GM18517 (cell line): ENCODE results near the gene CCDC106.

ENCODE experiments used
- ATAC-seq: cut with Tn5 transposase; IDR thresholded peaks from one replicate; pipeline ENCODE4 v1.9.1; 2021; ENCODE audit warnings: mild to moderate bottlenecking, moderate library complexity; ENCODE audit not compliant: unreplicated experiment

Gene CCDC106

GRCh38 chr19:55613930-55614710 lies 33.9 kb upstream of the CCDC106 start:
- ATAC-seq, result no peak

DNA sequence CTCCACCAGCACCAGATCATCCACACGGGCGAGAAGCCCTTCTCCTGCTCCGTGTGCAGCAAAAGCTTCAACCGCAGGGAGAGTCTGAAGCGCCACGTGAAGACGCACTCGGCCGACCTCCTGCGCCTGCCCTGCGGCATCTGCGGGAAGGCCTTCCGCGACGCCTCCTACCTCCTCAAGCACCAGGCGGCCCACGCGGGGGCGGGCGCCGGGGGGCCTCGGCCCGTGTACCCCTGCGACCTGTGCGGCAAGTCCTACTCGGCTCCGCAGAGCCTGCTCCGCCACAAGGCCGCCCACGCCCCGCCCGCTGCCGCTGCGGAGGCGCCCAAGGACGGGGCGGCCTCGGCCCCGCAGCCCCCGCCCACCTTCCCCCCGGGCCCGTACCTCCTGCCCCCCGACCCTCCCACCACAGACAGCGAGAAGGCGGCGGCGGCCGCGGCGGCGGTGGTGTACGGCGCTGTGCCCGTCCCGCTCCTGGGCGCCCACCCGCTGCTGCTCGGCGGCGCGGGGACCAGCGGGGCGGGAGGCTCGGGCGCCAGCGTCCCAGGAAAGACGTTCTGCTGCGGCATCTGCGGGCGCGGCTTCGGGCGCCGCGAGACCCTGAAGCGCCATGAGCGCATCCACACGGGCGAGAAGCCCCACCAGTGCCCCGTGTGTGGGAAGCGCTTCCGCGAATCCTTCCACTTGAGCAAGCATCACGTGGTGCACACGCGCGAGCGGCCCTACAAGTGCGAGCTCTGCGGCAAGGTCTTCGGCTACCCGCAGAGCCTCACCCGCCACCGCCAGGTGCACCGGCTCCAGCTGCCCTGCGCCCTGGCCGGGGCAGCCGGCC lies 33.1 kb upstream of the CCDC106 start:
- ATAC-seq, result no peak

DNA sequence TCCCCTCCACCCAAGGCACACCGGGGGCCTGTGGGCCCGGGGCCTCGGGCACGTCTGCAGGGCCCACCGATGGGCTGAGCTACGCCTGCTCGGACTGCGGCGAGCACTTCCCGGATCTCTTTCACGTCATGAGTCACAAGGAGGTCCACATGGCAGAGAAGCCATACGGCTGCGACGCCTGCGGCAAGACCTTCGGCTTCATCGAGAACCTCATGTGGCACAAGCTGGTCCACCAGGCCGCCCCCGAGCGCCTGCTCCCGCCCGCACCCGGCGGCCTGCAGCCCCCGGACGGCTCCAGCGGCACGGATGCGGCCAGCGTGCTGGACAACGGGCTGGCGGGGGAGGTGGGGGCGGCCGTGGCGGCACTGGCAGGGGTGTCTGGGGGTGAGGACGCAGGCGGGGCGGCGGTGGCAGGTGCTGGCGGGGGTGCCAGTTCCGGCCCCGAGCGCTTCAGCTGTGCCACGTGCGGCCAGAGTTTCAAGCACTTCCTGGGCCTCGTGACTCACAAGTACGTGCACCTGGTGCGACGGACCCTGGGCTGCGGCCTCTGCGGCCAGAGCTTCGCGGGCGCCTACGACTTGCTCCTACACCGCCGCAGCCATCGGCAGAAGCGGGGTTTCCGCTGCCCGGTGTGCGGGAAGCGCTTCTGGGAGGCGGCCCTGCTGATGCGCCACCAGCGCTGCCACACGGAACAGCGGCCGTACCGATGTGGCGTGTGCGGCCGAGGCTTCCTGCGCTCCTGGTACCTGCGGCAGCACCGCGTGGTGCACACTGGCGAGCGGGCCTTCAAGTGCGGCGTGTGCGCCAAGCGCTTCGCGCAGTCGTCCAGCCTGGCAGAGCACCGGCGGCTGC lies 32.2 kb upstream of the CCDC106 start:
- no peak for ATAC-seq

DNA sequence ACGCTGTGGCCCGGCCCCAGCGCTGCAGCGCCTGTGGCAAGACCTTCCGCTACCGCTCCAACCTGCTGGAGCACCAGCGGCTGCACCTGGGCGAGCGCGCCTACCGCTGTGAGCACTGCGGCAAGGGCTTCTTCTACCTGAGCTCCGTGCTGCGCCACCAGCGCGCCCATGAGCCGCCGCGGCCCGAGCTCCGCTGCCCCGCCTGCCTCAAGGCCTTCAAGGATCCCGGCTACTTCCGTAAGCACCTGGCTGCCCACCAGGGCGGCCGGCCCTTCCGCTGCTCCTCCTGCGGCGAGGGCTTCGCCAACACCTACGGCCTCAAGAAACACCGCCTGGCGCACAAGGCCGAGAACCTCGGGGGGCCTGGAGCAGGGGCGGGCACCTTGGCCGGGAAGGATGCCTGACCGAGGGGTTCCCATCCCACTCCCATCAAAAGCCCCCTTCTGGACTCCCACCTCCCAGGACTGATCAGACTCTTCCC lies 31.6 kb upstream of the CCDC106 start:
- no peak for ATAC-seq

- no peak for ATAC-seq
These were observed 30.6 kb upstream of the CCDC106 start for GRCh38 chr19:55617426-55617825.

DNA sequence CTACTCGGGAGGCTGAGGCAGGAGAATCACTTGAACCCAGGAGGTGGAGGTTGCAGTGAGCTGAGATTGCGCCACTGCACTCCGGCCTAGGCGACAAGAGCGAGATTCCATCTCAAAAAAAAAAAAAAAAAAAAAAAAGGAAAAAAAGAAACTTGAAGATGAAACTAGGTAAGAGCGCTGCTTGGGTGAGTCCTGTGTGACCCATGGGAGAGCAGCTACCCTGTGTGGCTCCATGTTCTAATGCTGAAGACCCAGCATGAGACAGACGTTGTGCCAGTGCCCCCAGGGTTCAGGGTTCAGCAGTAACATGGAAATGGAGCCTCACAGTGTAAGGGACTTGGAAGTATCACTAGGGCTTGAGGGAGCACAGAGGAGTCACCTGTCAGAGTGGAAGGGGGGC lies 29.6 kb upstream of the CCDC106 start:
- no peak for ATAC-seq

- ATAC-seq, result no peak
These were observed 28.7 kb upstream of the CCDC106 start for GRCh38 chr19:55619286-55619685.

- no peak for ATAC-seq
These were observed 27.4 kb upstream of the CCDC106 start for GRCh38 chr19:55620410-55621204.

DNA sequence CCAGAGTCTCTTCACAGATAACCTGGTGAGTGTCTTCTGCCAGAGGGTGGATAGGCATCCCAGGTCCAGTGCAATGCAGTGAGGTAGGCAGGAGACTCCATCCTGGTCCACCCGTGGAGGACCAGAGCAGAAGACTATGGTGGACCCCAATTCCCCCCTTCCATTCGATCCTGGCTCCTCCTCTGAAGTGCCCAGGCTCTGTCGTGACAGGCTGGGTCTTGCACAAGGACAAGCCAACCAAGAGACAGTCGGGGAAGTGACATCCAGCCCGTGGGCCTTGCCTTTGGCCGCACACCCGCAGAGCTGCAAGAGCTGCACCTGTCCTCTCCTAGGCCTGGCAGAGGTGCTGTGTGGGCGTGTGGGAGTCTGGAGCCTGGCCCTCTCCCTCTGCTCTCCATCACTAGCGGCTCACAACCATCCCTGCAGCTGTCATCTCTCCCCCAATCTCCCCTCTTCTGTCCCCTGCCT lies 26.8 kb upstream of the CCDC106 start:
- no peak for ATAC-seq

DNA sequence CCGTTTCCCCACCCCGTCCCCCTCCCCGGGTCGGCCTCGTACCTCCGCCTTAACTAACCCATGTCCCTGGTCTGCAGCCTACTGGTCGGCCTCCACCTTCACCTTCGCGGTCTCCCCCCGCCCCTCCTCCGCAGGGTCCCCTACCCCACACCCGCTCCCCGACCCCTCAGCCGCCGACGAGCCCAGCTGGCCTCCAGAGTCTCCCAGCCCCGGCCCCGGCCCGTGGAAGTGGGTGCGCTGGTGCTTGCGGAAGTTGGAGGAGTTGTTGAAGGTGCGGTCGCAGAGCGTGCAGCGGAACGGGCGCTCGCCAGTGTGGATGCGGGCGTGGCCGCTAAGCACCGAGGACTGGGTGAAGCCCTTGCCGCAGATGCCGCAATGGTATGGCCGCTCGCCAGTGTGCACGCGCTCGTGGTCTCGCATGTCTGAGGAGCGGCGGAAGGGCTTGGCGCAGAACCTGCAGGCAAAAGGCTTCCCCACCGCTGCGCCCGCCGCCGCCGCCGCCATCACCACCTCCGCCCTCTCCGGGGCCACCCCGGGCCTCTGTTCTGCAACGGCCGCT lies 26.3 kb upstream of the CCDC106 start:
- no peak for ATAC-seq

- ATAC-seq, result no peak
These were observed 25.6 kb upstream of the CCDC106 start for GRCh38 chr19:55622242-55622969.

DNA sequence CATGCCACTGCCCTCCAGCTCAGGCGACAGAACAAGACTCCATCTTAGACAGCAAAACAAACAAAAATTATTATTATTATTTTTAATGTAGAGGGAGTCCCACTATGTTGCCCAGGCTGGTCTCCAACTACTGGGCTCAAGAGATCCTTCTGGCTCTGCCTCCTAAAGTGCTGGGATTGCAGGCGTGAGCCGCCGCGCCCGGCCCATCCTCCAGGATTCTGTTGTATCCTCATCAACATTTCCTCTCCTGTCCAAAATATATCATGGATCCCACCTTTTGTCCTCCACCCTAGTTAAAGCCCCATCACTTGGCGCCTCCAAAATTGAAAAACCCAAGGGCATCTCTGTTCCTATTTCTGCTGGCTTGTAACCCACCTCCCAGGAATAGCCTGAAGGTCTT lies 24.9 kb upstream of the CCDC106 start:
- no peak for ATAC-seq

- ATAC-seq, result no peak
These were observed 24.5 kb upstream of the CCDC106 start for GRCh38 chr19:55623561-55623960.

DNA sequence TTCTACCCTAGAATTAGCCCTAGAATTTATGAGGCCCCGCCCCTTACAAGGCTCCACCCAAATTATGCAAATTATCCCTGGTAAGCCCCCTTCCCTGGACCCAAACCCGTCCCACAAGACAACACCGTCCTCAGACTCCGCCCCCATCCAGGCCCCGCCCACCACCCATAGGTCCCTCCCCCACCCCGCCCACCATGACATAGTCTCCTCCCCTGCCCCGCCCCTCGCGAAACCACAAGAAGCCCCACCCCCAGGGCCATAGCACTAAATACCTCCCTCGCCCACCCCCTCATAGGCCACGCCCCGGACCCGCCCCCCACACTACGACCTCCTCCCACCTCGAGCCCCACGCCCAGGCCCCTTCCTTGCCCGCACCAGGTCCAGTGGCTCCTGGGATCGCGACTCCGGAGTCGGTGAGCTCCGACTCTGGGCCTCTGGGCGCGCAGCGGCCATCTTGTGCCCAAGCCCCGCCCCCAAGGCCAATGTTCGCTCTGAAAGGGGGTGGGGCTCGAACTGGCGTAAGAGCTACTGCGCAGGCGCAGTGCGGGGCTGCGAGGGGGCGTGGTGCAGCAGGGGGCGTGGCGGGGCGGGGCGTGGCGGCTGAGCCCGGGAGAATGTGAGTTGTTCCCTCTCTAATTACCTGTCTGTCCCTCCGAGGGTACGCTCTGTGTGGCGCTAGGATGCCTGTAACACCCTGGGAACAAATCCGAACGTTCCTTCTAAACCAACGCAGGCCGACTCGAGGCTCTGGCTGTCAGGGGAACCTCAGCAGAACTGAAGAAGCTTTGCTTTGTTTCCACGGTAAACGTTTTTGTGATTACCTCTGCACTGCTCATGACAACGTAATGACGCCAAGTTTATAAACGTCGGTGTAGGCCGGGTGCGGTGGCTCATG lies 23.7 kb upstream of the CCDC106 start, which contains the start of gene ZNF784:
Gene ZNF784 (minus strand): TSS at position 458 of the 895 bp plus-strand sequence. CDS start 5 bp downstream, at position 453.
- ATAC-seq, result no peak

DNA sequence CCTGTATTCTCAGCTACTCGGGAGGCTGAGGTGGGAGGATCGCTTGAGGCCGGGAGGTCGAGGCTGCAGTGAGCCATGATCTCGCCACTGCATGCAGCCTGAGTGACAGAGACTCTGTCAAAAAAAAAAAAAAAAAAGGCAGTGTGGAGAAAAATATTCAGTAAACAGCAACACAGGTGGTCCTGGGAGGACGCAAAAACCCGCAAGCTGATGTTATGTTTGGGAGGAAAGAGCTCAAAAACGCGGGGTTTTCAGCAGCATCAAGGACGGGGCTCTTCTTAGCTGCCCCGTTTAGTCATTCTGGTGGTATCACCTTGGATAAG lies 23.0 kb upstream of the CCDC106 start:
- no peak for ATAC-seq

- no peak for ATAC-seq
These were observed 21.7 kb upstream of the CCDC106 start for GRCh38 chr19:55626350-55626749.

DNA sequence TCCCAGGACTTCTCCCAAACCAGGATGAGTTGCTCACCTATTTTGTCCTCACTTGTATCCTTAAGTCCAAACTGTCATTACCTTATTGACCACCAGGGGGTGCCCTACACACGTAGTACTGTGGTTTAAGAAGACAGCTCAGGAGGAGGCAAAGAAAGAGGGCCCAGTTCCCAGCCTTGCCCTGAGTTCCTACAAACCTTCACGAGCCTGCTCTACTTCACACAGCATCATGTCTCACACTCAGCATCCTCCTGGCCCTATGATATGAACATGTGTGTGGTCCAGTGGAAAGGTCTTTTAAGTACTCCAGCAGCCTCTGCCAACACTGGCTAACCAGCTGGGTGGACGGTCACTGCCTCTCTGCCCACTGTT lies 15.6 kb upstream of the CCDC106 start:
- ATAC-seq, result no peak

GRCh38 chr19:55633861-55634260 lies 14.2 kb upstream of the CCDC106 start:
- ATAC-seq, result no peak
